ENCODE measurements around the gene RAB39A.
A peak's percentile ranks its signal among the peaks of the same experiment; 100 is the strongest.

RAB39A gene

DNA sequence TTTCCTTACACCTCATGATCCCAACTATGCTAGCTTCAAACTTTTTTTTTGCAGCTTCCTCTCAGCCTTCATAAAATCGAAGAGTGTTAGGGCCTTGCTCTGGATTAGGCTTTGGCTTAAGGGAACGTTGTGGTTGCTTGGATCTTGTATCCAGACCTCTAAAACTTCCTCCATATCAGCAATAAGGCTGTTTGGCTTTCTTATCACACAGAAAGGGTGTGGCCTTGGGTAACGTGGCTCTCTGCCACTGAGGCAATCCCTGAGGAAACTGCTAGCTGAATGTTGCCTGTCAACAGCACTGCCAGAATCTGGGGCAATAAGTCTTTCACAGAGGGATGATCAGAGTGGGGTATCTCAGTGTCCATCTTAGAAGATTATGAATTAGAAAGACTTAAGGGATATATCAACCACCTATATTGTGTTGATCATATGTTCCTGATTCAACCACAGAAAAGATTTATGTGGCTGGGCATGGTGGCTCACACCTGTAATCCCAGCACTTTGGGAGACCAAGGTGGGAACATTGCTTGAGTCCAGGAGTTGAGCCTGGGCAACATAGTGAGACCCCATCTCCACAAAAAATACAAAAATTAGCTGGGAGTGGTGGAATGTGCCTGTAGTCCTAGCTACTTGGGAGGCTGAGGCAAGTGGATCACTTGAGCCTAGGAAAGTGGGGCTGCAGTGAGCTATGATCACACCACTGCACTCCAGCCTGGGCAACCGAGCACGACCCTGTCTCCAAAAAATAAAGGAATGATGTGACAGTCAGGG is 67.9 kb downstream of the RAB39A start:
- no peak overlapping the region for H3K4me3 Mint-ChIP-seq
- no peaks in the 10 kb centered on the region for H3K4me1 Mint-ChIP-seq (ENCODE audit: low read depth)
- no peaks in the 10 kb centered on the region for H3K36me3 Mint-ChIP-seq (ENCODE audit: low read depth)
- H3K27me3 Mint-ChIP-seq = peaks cover 6% of the 10 kb centered on the region
- no peaks in the 10 kb centered on the region for H3K9me3 Mint-ChIP-seq
- H3K27ac Mint-ChIP-seq = no peak overlapping the region

- no peaks in the 10 kb centered on the region for H3K4me1 Mint-ChIP-seq (ENCODE audit: low read depth)
- no peak overlapping the region for H3K4me3 Mint-ChIP-seq
- no peak overlapping the region for H3K27ac Mint-ChIP-seq
- no peaks in the 10 kb centered on the region for H3K36me3 Mint-ChIP-seq (ENCODE audit: low read depth)
- H3K9me3 Mint-ChIP-seq = no peaks in the 10 kb centered on the region
- H3K27me3 Mint-ChIP-seq = peaks cover 6% of the 10 kb centered on the region
Measured at GRCh38 chr11:107998761-107999160, 70.5 kb downstream of the RAB39A start.

- Mint-ChIP-seq H3K27me3 (peaks cover 6% of the 10 kb centered on the region), H3K36me3 (ENCODE audit: low read depth) (no peaks in the 10 kb centered on the region), H3K4me3 (no peak overlapping the region), H3K27ac (no peak overlapping the region), H3K9me3 (no peaks in the 10 kb centered on the region), H3K4me1 (ENCODE audit: low read depth) (no peaks in the 10 kb centered on the region)
Measured at GRCh38 chr11:107999759-108000455, 71.7 kb downstream of the RAB39A start.

DNA sequence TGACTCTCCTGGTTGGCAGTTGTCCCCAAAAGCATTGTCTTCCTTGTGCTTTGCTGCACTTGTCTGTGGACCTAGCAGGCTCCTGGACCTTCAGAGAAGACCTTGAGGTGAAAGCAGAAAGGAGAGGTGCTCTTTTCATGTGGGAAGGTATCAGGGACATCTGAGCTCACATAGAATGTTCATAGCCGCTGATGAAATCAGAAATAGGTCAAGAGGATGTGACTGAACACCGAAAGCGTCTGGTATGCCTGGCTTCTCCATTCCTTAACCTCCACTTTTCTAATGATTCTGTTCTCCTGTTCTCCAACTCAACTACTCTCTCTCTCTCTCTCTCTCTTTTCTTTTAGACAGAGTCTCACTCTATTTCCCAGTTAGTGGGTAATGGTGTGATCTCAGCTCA is 74.2 kb downstream of the RAB39A start:
- Mint-ChIP-seq H3K4me3 (no peak overlapping the region), H3K36me3 (ENCODE audit: low read depth) (no peaks in the 10 kb centered on the region), H3K27me3 (no peaks in the 10 kb centered on the region), H3K27ac (no peak overlapping the region), H3K4me1 (ENCODE audit: low read depth) (no peaks in the 10 kb centered on the region), H3K9me3 (no peaks in the 10 kb centered on the region)

DNA sequence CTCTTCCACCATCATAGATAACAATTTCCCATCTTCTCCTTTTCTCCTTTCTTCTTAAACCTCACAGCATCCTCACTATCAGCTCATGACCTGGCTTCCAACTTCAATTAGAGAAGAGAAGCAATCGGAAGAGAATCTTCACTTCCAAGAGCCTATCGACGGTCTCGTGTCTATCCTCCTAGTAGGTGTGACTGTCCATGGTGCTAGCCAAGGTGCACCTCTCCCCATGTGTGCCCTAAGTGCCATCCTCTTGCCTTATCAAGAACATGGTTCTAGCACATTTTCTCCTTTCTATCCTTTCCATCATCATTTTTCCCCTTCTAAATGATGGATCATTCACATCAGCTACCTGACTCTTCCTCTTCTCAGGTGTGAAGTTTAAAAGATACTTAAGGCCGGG is 75.4 kb downstream of the RAB39A start:
- H3K4me1 Mint-ChIP-seq (ENCODE audit: low read depth) = peaks cover 7% of the 10 kb centered on the region
- H3K9me3 Mint-ChIP-seq = no peaks in the 10 kb centered on the region
- no peaks in the 10 kb centered on the region for H3K36me3 Mint-ChIP-seq (ENCODE audit: low read depth)
- H3K27me3 Mint-ChIP-seq = no peaks in the 10 kb centered on the region
- no peak overlapping the region for H3K27ac Mint-ChIP-seq
- H3K4me3 Mint-ChIP-seq = no peak overlapping the region

- no peak overlapping the region for H3K4me3 Mint-ChIP-seq
Measured at GRCh38 chr11:108007819-108008218, 79.6 kb downstream of the RAB39A start.

DNA sequence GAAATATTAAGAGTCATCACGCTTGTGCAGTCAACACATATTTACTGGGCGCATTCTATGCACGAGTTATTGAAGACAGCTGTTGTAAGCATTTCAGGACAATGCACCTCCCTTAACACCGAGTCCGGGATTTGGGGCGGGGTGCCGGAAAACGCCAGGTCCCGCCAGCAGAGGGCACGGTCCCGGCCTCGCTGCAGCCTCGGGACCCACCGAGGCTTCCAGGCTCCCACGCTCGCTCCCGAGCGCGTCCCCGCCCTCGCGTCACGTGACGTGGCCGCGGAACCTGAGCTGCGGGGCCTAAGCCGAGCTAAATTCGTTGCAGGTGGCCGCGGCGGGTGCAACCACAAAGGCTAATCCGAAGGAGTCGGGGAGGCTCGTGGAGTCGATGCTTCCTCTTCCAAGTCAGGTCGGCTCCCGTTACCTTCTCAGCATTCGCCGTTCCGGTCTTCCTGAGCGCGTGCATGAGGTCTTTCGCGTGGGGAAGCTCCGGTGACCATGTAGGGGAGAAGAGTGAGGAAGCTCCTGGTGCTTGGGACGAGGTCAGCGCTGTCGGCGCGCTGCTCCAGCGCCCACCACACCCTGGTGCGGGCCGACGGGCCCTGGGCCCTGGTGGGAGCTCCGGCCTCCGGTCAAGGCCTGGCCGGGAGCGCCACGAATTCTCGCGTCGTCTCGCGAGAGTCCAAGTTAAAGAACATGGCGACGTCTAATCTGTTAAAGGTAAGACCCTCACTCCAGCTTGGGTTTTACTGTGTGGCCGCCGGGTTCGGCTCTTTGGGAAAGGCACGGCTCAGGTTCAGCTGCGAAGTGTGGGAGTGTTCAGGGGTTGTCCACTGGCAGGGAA is 80.6 kb downstream of the RAB39A start, which contains the start of gene CUL5:
Gene CUL5 (plus strand): TSS at position 243 of the 841 bp plus-strand sequence. CDS start 451 bp downstream, at position 694.
- Mint-ChIP-seq H3K36me3 (ENCODE audit: low read depth) (peaks cover 7% of the 10 kb centered on the region), H3K9me3 (no peaks in the 10 kb centered on the region), H3K4me3 (peak within 1 kb of the TSS; percentile 96), H3K27ac (peak within 1 kb of the TSS; percentile 94), H3K4me1 (ENCODE audit: low read depth) (peaks cover 15% of the 10 kb centered on the region), H3K27me3 (no peaks in the 10 kb centered on the region)

More at GRCh38 chr11:108007819-108008218, 79.6 kb downstream of the RAB39A start:
- Mint-ChIP-seq H3K27ac (no peak overlapping the region), H3K27me3 (no peaks in the 10 kb centered on the region), H3K36me3 (ENCODE audit: low read depth) (peaks cover 7% of the 10 kb centered on the region), H3K4me1 (ENCODE audit: low read depth) (peaks cover 15% of the 10 kb centered on the region), H3K9me3 (no peaks in the 10 kb centered on the region)

DNA sequence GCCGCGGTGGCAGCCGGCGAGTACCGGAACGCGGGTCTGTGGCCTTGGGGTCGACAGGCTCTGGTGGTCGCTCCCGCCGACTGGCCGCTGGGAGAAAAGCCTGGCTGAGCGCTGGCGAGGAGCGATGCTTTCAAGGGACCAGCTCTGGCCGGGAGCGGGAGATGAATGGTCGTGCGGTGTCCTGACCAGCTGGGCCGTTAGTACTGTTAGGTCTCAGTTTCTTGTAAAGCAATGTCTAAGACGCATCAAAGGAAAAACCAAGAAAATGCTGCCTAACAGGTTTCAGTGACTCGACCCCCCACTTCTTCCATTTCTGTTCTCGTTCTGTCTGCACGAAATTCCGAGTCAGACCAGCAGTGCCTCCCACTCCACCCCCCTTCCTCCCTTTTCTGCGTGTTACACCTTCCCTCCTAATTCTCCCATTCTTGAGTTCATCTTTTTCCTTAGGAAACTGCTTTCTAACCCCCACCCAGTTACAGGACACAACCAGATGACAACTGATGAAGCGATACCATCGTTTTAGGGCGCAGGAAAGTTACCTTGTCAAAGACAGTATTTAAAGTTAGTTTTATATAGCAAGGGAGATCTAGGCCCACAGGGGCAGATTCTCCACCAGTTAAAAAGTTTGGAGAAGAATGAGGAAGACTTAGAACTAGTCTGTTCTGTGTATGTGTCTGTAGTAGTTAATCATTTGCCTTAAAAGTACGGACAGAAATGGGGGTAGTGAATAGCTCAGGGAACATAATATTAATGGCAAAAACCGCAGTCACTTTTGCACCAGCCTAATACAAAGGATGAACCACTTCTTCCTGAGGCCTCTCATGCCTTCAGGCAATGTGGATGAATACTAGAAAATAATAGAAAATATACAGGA is 81.5 kb downstream of the RAB39A start:
- Mint-ChIP-seq H3K9me3 (no peaks in the 10 kb centered on the region), H3K27ac (peak overlapping the region; percentile 94), H3K4me1 (ENCODE audit: low read depth) (peaks cover 18% of the 10 kb centered on the region), H3K4me3 (peak overlapping the region; percentile 96), H3K27me3 (no peaks in the 10 kb centered on the region), H3K36me3 (ENCODE audit: low read depth) (peaks cover 7% of the 10 kb centered on the region)

- Mint-ChIP-seq H3K9me3 (no peaks in the 10 kb centered on the region), H3K27ac (no peak overlapping the region), H3K36me3 (ENCODE audit: low read depth) (peaks cover 9% of the 10 kb centered on the region), H3K27me3 (no peaks in the 10 kb centered on the region), H3K4me3 (no peak overlapping the region), H3K4me1 (ENCODE audit: low read depth) (peaks cover 39% of the 10 kb centered on the region)
Measured at GRCh38 chr11:108012139-108012725, 84.0 kb downstream of the RAB39A start.

All from stimulated activated naive CD8-positive, alpha-beta T cell treated with anti-CD3 and anti-CD28 coated beads, Interleukin-15, Interleukin-2, amounts not matched to agents 100 ng/mL and 50 ng/mL, for 24 hours (primary cell).